Lung (tissue), 12 donors: ENCODE data around the gene NFATC1. TPM values are rescaled to one million over a fixed set of nuclear protein-coding genes. Genes with fewer than 3 reads are reported as not detected.

ENCODE experiments used
- ATAC-seq: fragments of 200-7000 bp; cut with Tn5 transposase; one replicate; pipeline ENCODE4 v1.9.1; 2020; ENCODE audit warnings: moderate number of reproducible peaks; ENCODE audit not compliant: insufficient read depth, low FRiP score
- DNase-seq, 3 donors: peaks; one replicate each; pipeline ENCODE4 v3.0.0-alpha.2; 2013 to 2017
- H3K27ac ChIP-seq, 2 donors: one replicate each; pipeline ENCODE4 v1.5.1; 2013; ENCODE audit warnings: mild to moderate bottlenecking in 2 of 2, moderate library complexity in 2 of 2, control low read depth in 1 of 2, inconsistent platforms in 1 of 2, low read depth in 1 of 2, low read length in 1 of 2
- H3K27me3 ChIP-seq, 3 donors: one replicate each; pipeline ENCODE4 v1.5.1; 2013; ENCODE audit warnings: low read length in 2 of 3; ENCODE audit not compliant: control insufficient read depth in 3 of 3, insufficient read depth in 3 of 3
- H3K36me3 ChIP-seq, 4 donors: one replicate each; pipeline ENCODE4 v1.5.1; 2013; ENCODE audit warnings: low read length in 4 of 4, mild to moderate bottlenecking in 1 of 4, moderate library complexity in 1 of 4; ENCODE audit not compliant: control insufficient read depth in 4 of 4, insufficient read depth in 4 of 4
- H3K4me1 ChIP-seq, 5 donors: one replicate each; pipeline ENCODE4 v1.5.1; 2013; ENCODE audit warnings: low read length in 5 of 5, mild to moderate bottlenecking in 2 of 5, moderate library complexity in 1 of 5; ENCODE audit not compliant: control insufficient read depth in 5 of 5, insufficient read depth in 5 of 5
- H3K4me3 ChIP-seq: one replicate; pipeline ENCODE4 v1.5.1; 2013; ENCODE audit warnings: mild to moderate bottlenecking, control low read depth, moderate library complexity
- H3K9ac ChIP-seq, 2 donors: one replicate each; pipeline ENCODE4 v1.5.1; 2013; ENCODE audit warnings: low read length in 2 of 2, control low read depth in 1 of 2; ENCODE audit not compliant: insufficient read depth in 1 of 2
- H3K9me3 ChIP-seq, 4 donors: one replicate each; pipeline ENCODE4 v1.5.1; 2013; ENCODE audit warnings: low read length in 3 of 4, mild to moderate bottlenecking in 1 of 4, moderate library complexity in 1 of 4; ENCODE audit not compliant: control insufficient read depth in 4 of 4, insufficient read depth in 3 of 4
- WGBS, 2 donors: extraction: QIAGEN DNeasy Blood & Tissue Kit; methylation state at CpG; one replicate each; pipeline ENCODE4 v1.1.7; 2013; 5-methylcytosine and 5-hydroxymethylcytosine counted together
- polyA plus RNA-seq, 2 donors: library from polyadenylated mRNA; stranded (reverse); fragments of 200-250 nt; gene quantifications; one replicate each; pipeline ENCODE4 v1.2.1, GENCODE V29; 2013
- total RNA-seq, 2 donors: library from RNA; depleted of rRNA in 1 of 2; stranded (reverse); fragments of >200 nt in 1 of 2; gene quantifications; one replicate each; pipeline ENCODE4 v1.2.1, GENCODE V29; 2014 to 2021
- TF ChIP-seq, protein P1 (sequence below): IDR thresholded peaks from 2 replicates; pipeline ENCODE4 v1.5.1; 2012; ENCODE audit warnings: mild to moderate bottlenecking; ENCODE audit errors: control extremely low read depth, extremely low read depth
- donor health status: control.
- donor health status: control.
- donor health status: Bipolar disorder and iron deficiency.
- donor health status: healthy.
- donor health status: DM: yes; HTN: yes; CAD: no.

NFATC1 gene
- total and polyA plus RNA-seq, 4 donors = 8.6 to 25.5 (median 12.9) TPM

GRCh38 chr18:79352432-79352831, 43.3 kb upstream of the NFATC1 start:
- peaks cover 0 to 35% (median 8%) of the 10 kb centered on the region in 4 donors for H3K36me3 ChIP-seq
- no peak for ATAC-seq

DNA sequence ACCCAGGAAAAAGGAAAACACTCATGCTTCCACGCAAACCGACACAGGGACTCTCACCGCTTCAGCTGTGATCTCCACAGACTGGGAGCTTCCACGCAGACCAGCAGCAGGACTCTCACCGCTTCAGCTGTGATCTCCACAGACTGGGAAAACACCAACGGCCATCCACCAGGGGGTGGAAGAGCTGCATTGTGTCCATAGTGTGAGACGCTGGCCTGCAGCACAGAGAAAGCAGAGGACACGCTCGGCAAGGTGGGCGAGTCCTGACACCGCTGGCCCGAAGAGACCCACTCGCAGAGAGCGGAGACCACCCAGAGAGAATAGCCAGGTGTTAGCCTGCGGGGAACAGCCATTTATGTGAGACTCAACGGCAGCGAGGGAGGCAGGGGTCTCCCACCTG, 42.5 kb upstream of the NFATC1 start:
- peaks cover 0 to 30% (median 6%) of the 10 kb centered on the region in 4 donors for H3K36me3 ChIP-seq
- DNase-seq (peak in 2 of 3 donors; percentile 16 to 20), ATAC-seq (no peak)
- H3K4me1 ChIP-seq = no peaks in the 10 kb centered on the region
- no peak overlapping the region for H3K27ac ChIP-seq
- H3K4me3 ChIP-seq = no peak overlapping the region
- H3K9ac ChIP-seq = no peak overlapping the region
- WGBS, 2 donors = 91 to 92% methylated on average over 17 of the region's 17 CpGs
- no peaks in the 10 kb centered on the region for H3K27me3 ChIP-seq
- TF ChIP-seq, protein P1, sequence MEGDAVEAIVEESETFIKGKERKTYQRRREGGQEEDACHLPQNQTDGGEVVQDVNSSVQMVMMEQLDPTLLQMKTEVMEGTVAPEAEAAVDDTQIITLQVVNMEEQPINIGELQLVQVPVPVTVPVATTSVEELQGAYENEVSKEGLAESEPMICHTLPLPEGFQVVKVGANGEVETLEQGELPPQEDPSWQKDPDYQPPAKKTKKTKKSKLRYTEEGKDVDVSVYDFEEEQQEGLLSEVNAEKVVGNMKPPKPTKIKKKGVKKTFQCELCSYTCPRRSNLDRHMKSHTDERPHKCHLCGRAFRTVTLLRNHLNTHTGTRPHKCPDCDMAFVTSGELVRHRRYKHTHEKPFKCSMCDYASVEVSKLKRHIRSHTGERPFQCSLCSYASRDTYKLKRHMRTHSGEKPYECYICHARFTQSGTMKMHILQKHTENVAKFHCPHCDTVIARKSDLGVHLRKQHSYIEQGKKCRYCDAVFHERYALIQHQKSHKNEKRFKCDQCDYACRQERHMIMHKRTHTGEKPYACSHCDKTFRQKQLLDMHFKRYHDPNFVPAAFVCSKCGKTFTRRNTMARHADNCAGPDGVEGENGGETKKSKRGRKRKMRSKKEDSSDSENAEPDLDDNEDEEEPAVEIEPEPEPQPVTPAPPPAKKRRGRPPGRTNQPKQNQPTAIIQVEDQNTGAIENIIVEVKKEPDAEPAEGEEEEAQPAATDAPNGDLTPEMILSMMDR = no peak
- H3K9me3 ChIP-seq = no peaks in the 10 kb centered on the region

More at GRCh38 chr18:79352432-79352831, 43.3 kb upstream of the NFATC1 start:
- Histone ChIP-seq H3K9ac (no peak overlapping the region), H3K27ac (no peak overlapping the region), H3K4me3 (no peak overlapping the region), H3K4me1 (no peaks in the 10 kb centered on the region), H3K27me3 (no peaks in the 10 kb centered on the region), H3K9me3 (no peaks in the 10 kb centered on the region)
- TF ChIP-seq, protein P1 = no peak
- 66 to 78% methylated on average over 6 of the region's 6 CpGs for WGBS, 2 donors
- DNase-seq = peak in 1 of 3 donors; percentile 12

GRCh38 chr18:79354350-79354749, 41.4 kb upstream of the NFATC1 start:
- Histone ChIP-seq H3K9me3 (no peaks in the 10 kb centered on the region), H3K4me1 (no peaks in the 10 kb centered on the region), H3K9ac (no peak overlapping the region), H3K27me3 (no peaks in the 10 kb centered on the region), H3K27ac (no peak overlapping the region), H3K36me3 (peaks cover 0 to 30% (median 7%) of the 10 kb centered on the region in 4 donors), H3K4me3 (no peak overlapping the region)
- WGBS, 2 donors = 86 to 93% methylated on average over 8 of the region's 8 CpGs
- TF ChIP-seq, protein P1 = no peak
- DNase-seq (no peak), ATAC-seq (no peak)
